ENCODE results near the gene FBLN5. TPM values are rescaled to one million over a fixed set of nuclear protein-coding genes. Genes with fewer than 3 reads are reported as not detected.
"Not testable (repeated sequence)": the region's sequence is repeated elsewhere in the genome, so short reads cannot be mapped to it uniquely, and the experiment has no call there.

FBLN5 gene
- total and polyA plus RNA-seq, 4 donors = 3.9 to 21.8 (median 14.8) TPM

DNA sequence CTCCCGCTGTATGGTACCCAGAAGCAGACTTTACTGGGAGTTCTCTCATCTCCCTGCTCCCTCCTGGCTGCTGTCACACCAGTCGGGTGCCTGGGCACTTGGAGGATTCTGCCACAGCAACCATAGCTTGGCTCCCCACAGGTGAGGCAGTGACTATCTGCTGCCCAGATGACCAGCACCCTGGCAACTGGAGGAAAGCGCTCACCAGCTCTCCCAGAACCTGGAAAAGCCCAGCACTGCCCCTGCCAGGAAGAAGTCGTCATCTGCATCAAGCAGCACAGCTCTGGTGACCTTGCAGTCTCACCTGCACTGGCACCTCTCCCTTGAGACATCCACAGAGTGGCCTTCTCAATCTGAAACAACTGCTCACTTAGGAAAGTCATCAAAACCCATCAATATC is 48.3 kb downstream of the FBLN5 start:
- H3K9me3 ChIP-seq (ENCODE audit: control insufficient read depth in 4 of 4, low read length in 3 of 4) = no peaks in the 10 kb centered on the region
- H3K9ac ChIP-seq (ENCODE audit: low read depth in 1 of 2, low read length in 2 of 2) = no peak overlapping the region
- no peak overlapping the region for H3K27ac ChIP-seq (ENCODE audit: low read depth in 1 of 2, low read length in 2 of 2)
- no peak overlapping the region for H3K4me3 ChIP-seq (ENCODE audit: low read depth in 1 of 3, low read length in 3 of 3)
- peaks cover 3 to 29% (median 22%) of the 10 kb centered on the region in 4 donors for H3K4me1 ChIP-seq (ENCODE audit: control insufficient read depth in 4 of 4, insufficient read depth in 4 of 4, low read length in 3 of 4)
- DNase-seq (ENCODE audit: low spot score) = no peak
- TF ChIP-seq CTCF (IDR thresholded peaks at IDR 0.05; ENCODE audit: low read depth, low read length, missing input control) = peak; percentile 29
- TF ChIP-seq RAD21 (IDR thresholded peaks at IDR 0.05) = peak; percentile 63 to 74
- TF ChIP-seq ATF3 (IDR thresholded peaks at IDR 0.05) = no peak
- 73% methylated on average over 4 of the region's 4 CpGs for WGBS
- H3K36me3 ChIP-seq (ENCODE audit: control insufficient read depth in 4 of 4, insufficient read depth in 3 of 4, low read depth in 1 of 4, low read length in 3 of 4) = no peaks in the 10 kb centered on the region
- no peaks in the 10 kb centered on the region for H3K27me3 ChIP-seq (ENCODE audit: control insufficient read depth in 4 of 4, insufficient read depth in 4 of 4, low read length in 3 of 4)

DNA sequence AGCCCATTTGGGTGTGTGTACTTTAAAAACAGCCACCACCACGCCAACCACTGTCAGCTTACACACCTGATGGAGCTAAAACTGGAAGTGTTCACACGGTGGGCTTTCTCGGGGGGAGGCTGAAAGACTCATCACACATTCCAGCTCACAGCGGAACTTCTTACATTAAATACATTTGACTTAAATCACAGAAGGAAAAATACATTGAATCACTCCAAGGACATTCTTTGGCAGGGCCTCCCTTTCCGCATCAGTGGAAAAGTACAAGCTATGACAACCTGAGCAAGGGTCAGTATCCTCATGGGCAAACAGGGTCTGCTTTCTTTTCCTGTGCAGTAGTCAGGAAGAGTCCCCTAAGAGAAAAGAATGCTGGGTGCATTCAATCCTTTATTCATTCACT is 49.1 kb downstream of the FBLN5 start:
- H3K27ac ChIP-seq (ENCODE audit: low read depth in 1 of 2, low read length in 2 of 2) = peak overlapping the region; percentile 10 to 38
- H3K36me3 ChIP-seq (ENCODE audit: control insufficient read depth in 4 of 4, insufficient read depth in 3 of 4, low read depth in 1 of 4, low read length in 3 of 4) = no peaks in the 10 kb centered on the region
- no peak overlapping the region for H3K4me3 ChIP-seq (ENCODE audit: low read depth in 1 of 3, low read length in 3 of 3)
- DNase-seq (ENCODE audit: low spot score) = no peak
- peaks cover 3 to 29% (median 22%) of the 10 kb centered on the region in 4 donors for H3K4me1 ChIP-seq (ENCODE audit: control insufficient read depth in 4 of 4, insufficient read depth in 4 of 4, low read length in 3 of 4)
- H3K9me3 ChIP-seq (ENCODE audit: control insufficient read depth in 4 of 4, low read length in 3 of 4) = no peaks in the 10 kb centered on the region
- no peak for TF ChIP-seq MAX (IDR thresholded peaks at IDR 0.05)
- TF ChIP-seq RXRA (IDR thresholded peaks at IDR 0.05) = peak in 1 of 2 donors; percentile 6
- H3K9ac ChIP-seq (ENCODE audit: low read depth in 1 of 2, low read length in 2 of 2) = no peak overlapping the region
- H3K27me3 ChIP-seq (ENCODE audit: control insufficient read depth in 4 of 4, insufficient read depth in 4 of 4, low read length in 3 of 4) = no peaks in the 10 kb centered on the region
- WGBS = 92% methylated on average over 5 of the region's 5 CpGs

GRCh38 chr14:91897716-91898115 is 49.8 kb downstream of the FBLN5 start:
- not testable (repeated sequence) for H3K36me3 ChIP-seq (ENCODE audit: control insufficient read depth in 4 of 4, insufficient read depth in 3 of 4, low read depth in 1 of 4, low read length in 3 of 4); H3K9ac ChIP-seq (ENCODE audit: low read depth in 1 of 2, low read length in 2 of 2); H3K9me3 ChIP-seq (ENCODE audit: control insufficient read depth in 4 of 4, low read length in 3 of 4); H3K27me3 ChIP-seq (ENCODE audit: control insufficient read depth in 4 of 4, insufficient read depth in 4 of 4, low read length in 3 of 4); DNase-seq (ENCODE audit: low spot score); H3K4me3 ChIP-seq (ENCODE audit: low read depth in 1 of 3, low read length in 3 of 3)
- Histone ChIP-seq H3K27ac (ENCODE audit: low read depth in 1 of 2, low read length in 2 of 2) (peak overlapping the region; percentile 4 to 60), H3K4me1 (ENCODE audit: control insufficient read depth in 4 of 4, insufficient read depth in 4 of 4, low read length in 3 of 4) (peaks cover 3 to 29% (median 21%) of the 10 kb centered on the region in 4 donors)
- WGBS = 72% methylated on average over 5 of the region's 5 CpGs

- H3K36me3 ChIP-seq (ENCODE audit: control insufficient read depth in 4 of 4, insufficient read depth in 3 of 4, low read depth in 1 of 4, low read length in 3 of 4) = no peaks in the 10 kb centered on the region
- H3K27me3 ChIP-seq (ENCODE audit: control insufficient read depth in 4 of 4, insufficient read depth in 4 of 4, low read length in 3 of 4) = no peaks in the 10 kb centered on the region
- H3K9me3 ChIP-seq (ENCODE audit: control insufficient read depth in 4 of 4, low read length in 3 of 4) = no peaks in the 10 kb centered on the region
- H3K4me3 ChIP-seq (ENCODE audit: low read depth in 1 of 3, low read length in 3 of 3) = no peak overlapping the region
- H3K4me1 ChIP-seq (ENCODE audit: control insufficient read depth in 4 of 4, insufficient read depth in 4 of 4, low read length in 3 of 4) = peaks cover 3 to 29% (median 20%) of the 10 kb centered on the region in 4 donors
- WGBS = 41% methylated on average over 10 of the region's 10 CpGs
- H3K9ac ChIP-seq (ENCODE audit: low read depth in 1 of 2, low read length in 2 of 2) = no peak overlapping the region
- no peak for DNase-seq (ENCODE audit: low spot score)
- H3K27ac ChIP-seq (ENCODE audit: low read depth in 1 of 2, low read length in 2 of 2) = peak overlapping the region; percentile 4 to 60
- no peak for TF ChIP-seq TAF1 (conservative IDR thresholded peaks at IDR 0.05)
- TF ChIP-seq, protein P1, sequence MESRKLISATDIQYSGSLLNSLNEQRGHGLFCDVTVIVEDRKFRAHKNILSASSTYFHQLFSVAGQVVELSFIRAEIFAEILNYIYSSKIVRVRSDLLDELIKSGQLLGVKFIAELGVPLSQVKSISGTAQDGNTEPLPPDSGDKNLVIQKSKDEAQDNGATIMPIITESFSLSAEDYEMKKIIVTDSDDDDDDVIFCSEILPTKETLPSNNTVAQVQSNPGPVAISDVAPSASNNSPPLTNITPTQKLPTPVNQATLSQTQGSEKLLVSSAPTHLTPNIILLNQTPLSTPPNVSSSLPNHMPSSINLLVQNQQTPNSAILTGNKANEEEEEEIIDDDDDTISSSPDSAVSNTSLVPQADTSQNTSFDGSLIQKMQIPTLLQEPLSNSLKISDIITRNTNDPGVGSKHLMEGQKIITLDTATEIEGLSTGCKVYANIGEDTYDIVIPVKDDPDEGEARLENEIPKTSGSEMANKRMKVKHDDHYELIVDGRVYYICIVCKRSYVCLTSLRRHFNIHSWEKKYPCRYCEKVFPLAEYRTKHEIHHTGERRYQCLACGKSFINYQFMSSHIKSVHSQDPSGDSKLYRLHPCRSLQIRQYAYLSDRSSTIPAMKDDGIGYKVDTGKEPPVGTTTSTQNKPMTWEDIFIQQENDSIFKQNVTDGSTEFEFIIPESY (IDR thresholded peaks at IDR 0.05) = peak; percentile 37
- TF ChIP-seq HNF4G (IDR thresholded peaks at IDR 0.05) = peak; percentile 26
- peak in 1 of 2 donors; percentile 56 for TF ChIP-seq EGR1 (IDR thresholded peaks at IDR 0.05; ENCODE audit: low read depth in 2 of 2)
- TF ChIP-seq SP1 (IDR thresholded peaks at IDR 0.05) = peak; percentile 76
- no peak for TF ChIP-seq GABPA (IDR thresholded peaks at IDR 0.05 in 1 of 2, conservative IDR thresholded peaks at IDR 0.05 in 1 of 2)
- peak; percentile 50 for TF ChIP-seq NR2F2 (IDR thresholded peaks at IDR 0.05)
- TF ChIP-seq FOXA2 (IDR thresholded peaks at IDR 0.05) = peak; percentile 59
- TF ChIP-seq RAD21 (IDR thresholded peaks at IDR 0.05) = peak; percentile 54 to 59
- TF ChIP-seq ATF3 (IDR thresholded peaks at IDR 0.05) = no peak
- peak; percentile 69 for TF ChIP-seq YY1 (IDR thresholded peaks at IDR 0.05)
- TF ChIP-seq FOXA1 (IDR thresholded peaks at IDR 0.05) = peak; percentile 43
These were observed 50.3 kb downstream of the FBLN5 start for GRCh38 chr14:91897106-91897701.

All from liver (tissue), 9 donors.